HepG2 (cell line): Measurements from ENCODE around the gene SCYGR8. TPM values are rescaled to one million over a fixed set of nuclear protein-coding genes. Genes with fewer than 3 reads are reported as not detected.
A peak's percentile ranks its signal among the peaks of the same experiment; 100 is the strongest.

Source experiments
- FLYWCH1 ChIP-seq: sonication (generic); formaldehyde crosslinking; IDR thresholded peaks from 2 replicates; pipeline ENCODE4 v1.8.1; 2023; ENCODE audit warnings: mild to moderate bottlenecking, missing genetic modification reagents
- FOSL1 ChIP-seq: sonication (generic); formaldehyde crosslinking; IDR thresholded peaks from 2 replicates; pipeline ENCODE4 v1.9.0; 2021; ENCODE audit warnings: missing genetic modification reagents, borderline replicate concordance
- FOXJ3 ChIP-seq: sonication (generic); formaldehyde crosslinking; IDR thresholded peaks from 2 replicates; pipeline ENCODE4 v1.4.0; 2020; ENCODE audit warnings: missing genetic modification reagents, mild to moderate bottlenecking, borderline replicate concordance
- FOXK1 ChIP-seq: sonication (generic); formaldehyde crosslinking; IDR thresholded peaks from 2 replicates; pipeline ENCODE4 v1.4.0; 2020; ENCODE audit warnings: low read depth, missing genetic modification reagents, borderline replicate concordance
- GPN1 ChIP-seq: sonication (generic); formaldehyde crosslinking; IDR thresholded peaks from 2 replicates; pipeline ENCODE4 v1.5.1; 2020; ENCODE audit warnings: missing genetic modification reagents, borderline replicate concordance
- HMGXB4 ChIP-seq, 2 experiments: sonication (generic) in 1 of 2; formaldehyde crosslinking in 1 of 2; IDR thresholded peaks; 2 replicates each; pipeline versions ENCODE4 v1.4.0 to v1.6.1; 2018 to 2020; ENCODE audit warnings: missing genetic modification reagents in 2 of 2, borderline replicate concordance in 1 of 2, low read depth in 1 of 2, mild to moderate bottlenecking in 1 of 2, missing biosample characterization in 1 of 2
- HNF4A ChIP-seq: sonication (generic); formaldehyde crosslinking; IDR thresholded peaks from 2 replicates; pipeline ENCODE4 v1.4.0; 2020; ENCODE audit warnings: missing genetic modification reagents
- KLF9 ChIP-seq: IDR thresholded peaks from 2 replicates; pipeline ENCODE4 v1.6.1; 2016; ENCODE audit warnings: low read depth
- MAFF ChIP-seq: IDR thresholded peaks from 2 replicates; pipeline ENCODE4 v1.6.1; 2011; ENCODE audit warnings: low read depth, low read length, improper control_type of control experiment
- MAFK ChIP-seq, 2 experiments: IDR thresholded peaks in 1 of 2; conservative IDR thresholded peaks in 1 of 2; 2 replicates each; pipeline ENCODE4 v1.6.1; 2011; ENCODE audit warnings: improper control_type of control experiment in 2 of 2, low read length in 2 of 2
- MBD4 ChIP-seq: IDR thresholded peaks from 2 replicates; pipeline ENCODE4 v1.6.1; 2012; ENCODE audit warnings: low read length, inconsistent platforms, borderline replicate concordance
- NFKB2 ChIP-seq: sonication (generic); formaldehyde crosslinking; IDR thresholded peaks from 2 replicates; pipeline ENCODE4 v1.4.0; 2020; ENCODE audit warnings: missing genetic modification reagents, borderline replicate concordance
- PHF20 ChIP-seq: sonication (generic); formaldehyde crosslinking; IDR thresholded peaks from 2 replicates; pipeline ENCODE4 v1.5.0; 2020; ENCODE audit warnings: mild to moderate bottlenecking, missing genetic modification reagents
- SATB2 ChIP-seq: sonication (generic); formaldehyde crosslinking; IDR thresholded peaks from 2 replicates; pipeline ENCODE4 v1.5.0; 2020; ENCODE audit warnings: missing genetic modification reagents
- SIX4 ChIP-seq: sonication (generic); formaldehyde crosslinking; IDR thresholded peaks from 2 replicates; pipeline ENCODE4 v1.4.0; 2020; ENCODE audit warnings: missing genetic modification reagents
- SOX13 ChIP-seq, 3 experiments: fragments of 450-650 bp in 1 of 3; sonication (generic) in 1 of 3; formaldehyde crosslinking in 1 of 3; IDR thresholded peaks in 2 of 3; conservative IDR thresholded peaks in 1 of 3; 2 replicates each; pipeline versions ENCODE4 v1.5.0 to v1.6.1; 2016 to 2020; ENCODE audit warnings: antibody characterized with exemption in 1 of 3, mild to moderate bottlenecking in 1 of 3, missing compliant biosample characterization in 1 of 3, missing genetic modification reagents in 1 of 3, moderate library complexity in 1 of 3
- SOX6 ChIP-seq, 2 experiments: fragments of 450-650 bp in 1 of 2; sonication (generic) in 1 of 2; formaldehyde crosslinking in 1 of 2; IDR thresholded peaks; 2 replicates each; pipeline versions ENCODE4 v1.4.0 to v1.6.1; 2017 to 2020; ENCODE audit warnings: antibody characterized with exemption in 1 of 2, mild to moderate bottlenecking in 1 of 2, missing genetic modification reagents in 1 of 2
- ZNF660 ChIP-seq: sonication (generic); formaldehyde crosslinking; IDR thresholded peaks from 2 replicates; pipeline ENCODE4 v1.5.1; 2020; ENCODE audit warnings: mild to moderate bottlenecking, low read depth, missing genetic modification reagents, borderline replicate concordance
- ZNF670 ChIP-seq: sonication (generic); formaldehyde crosslinking; IDR thresholded peaks from 2 replicates; pipeline ENCODE4 v1.8.0; 2022; ENCODE audit warnings: mild to moderate bottlenecking, missing genetic modification reagents, borderline replicate concordance
- ZNF777 ChIP-seq: sonication (generic); formaldehyde crosslinking; IDR thresholded peaks from 2 replicates; pipeline ENCODE4 v1.4.0; 2020; ENCODE audit warnings: missing genetic modification reagents
- ZNF780A ChIP-seq: sonication (generic); formaldehyde crosslinking; IDR thresholded peaks from 2 replicates; pipeline ENCODE4 v1.8.0; 2022; ENCODE audit warnings: mild to moderate bottlenecking, missing genetic modification reagents, moderate library complexity
- ZNF841 ChIP-seq: sonication (generic); formaldehyde crosslinking; IDR thresholded peaks from 2 replicates; pipeline ENCODE4 v1.8.1; 2023; ENCODE audit warnings: missing genetic modification reagents, borderline replicate concordance
- polyA plus RNA-seq, 8 experiments: library from polyadenylated mRNA; depleted of rRNA in 3 of 8; stranded (reverse) in 7 of 8; unstranded in 1 of 8; fragments of >200 nt; fragmentation: Illumina TruSeq in 4 of 8; extraction: Trizol in 4 of 8; gene quantifications; 2 replicates each; pipeline versions ENCODE4 v1.2.1 to v1.2.3, GENCODE V29; 2011 to 2016; ENCODE audit warnings: low read depth in 4 of 8, missing spikeins in 1 of 8, mixed read lengths in 1 of 8; ENCODE audit not compliant: insufficient read depth in 1 of 8
- total RNA-seq, 5 experiments: library from RNA; depleted of rRNA; stranded (reverse); fragments of >200 nt; fragmentation: Illumina TruSeq; extraction: Trizol; gene quantifications; 2 replicates each; pipeline ENCODE4 v1.2.3, GENCODE V29; 2016; ENCODE audit warnings: low read depth in 1 of 5
- TF ChIP-seq, protein P1 (sequence below): sonication (generic); formaldehyde crosslinking; IDR thresholded peaks from 2 replicates; pipeline ENCODE4 v1.4.0; 2020; ENCODE audit warnings: mild to moderate bottlenecking, missing genetic modification reagents
- TF ChIP-seq, protein P2 (sequence below): sonication (generic); formaldehyde crosslinking; IDR thresholded peaks from 2 replicates; pipeline ENCODE4 v1.4.0; 2020; ENCODE audit warnings: missing genetic modification reagents; ENCODE audit errors: not compliant biosample characterization
- TF ChIP-seq, protein P3 (sequence below): sonication (generic); formaldehyde crosslinking; IDR thresholded peaks from 2 replicates; pipeline ENCODE4 v1.8.1; 2023; ENCODE audit warnings: mild to moderate bottlenecking, missing genetic modification reagents

The SCYGR8 gene
- total and polyA plus RNA-seq, 2 of the 13 experiments (the other 11 are each of a cell fraction or from before 2014, with no cell fraction given): not detected

DNA sequence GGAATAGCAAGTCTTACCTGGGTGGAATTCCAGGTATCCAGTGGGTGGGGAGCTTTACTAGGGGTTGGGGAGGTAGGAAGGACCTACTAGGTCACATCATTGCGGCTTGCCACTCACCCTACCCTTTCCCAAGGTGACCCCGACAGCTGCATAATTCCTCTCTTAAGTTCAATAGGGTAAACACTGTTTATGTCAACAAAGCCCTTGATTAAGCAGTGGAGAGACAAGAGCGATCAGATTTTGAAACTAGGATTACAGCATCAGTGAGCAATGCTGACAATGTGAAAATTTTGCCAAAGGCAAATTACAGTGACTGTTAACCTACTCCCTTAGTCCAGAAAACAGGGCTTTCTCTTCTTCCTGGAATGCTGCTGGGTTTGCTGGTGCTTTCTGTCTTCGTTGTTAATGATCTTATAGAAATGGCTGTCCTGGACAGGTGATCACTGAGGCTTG, 42.4 kb upstream of the SCYGR8 start (continued):
- no peak for TF ChIP-seq SOX13 (IDR thresholded peaks at IDR 0.05)
- 0 out of 4 replicates have a peak, but pooled peaks of 1 of the 2 experiments have one; percentile 14 for TF ChIP-seq SOX13 (CRISPR knock-in tag; conservative IDR thresholded peaks at IDR 0.05 in 1 of 2, IDR thresholded peaks at IDR 0.05 in 1 of 2)
- peak; percentile 87 to 88 for TF ChIP-seq MAFK (conservative IDR thresholded peaks at IDR 0.05 in 1 of 2, IDR thresholded peaks at IDR 0.05 in 1 of 2; ENCODE audit: low read length in 2 of 2)
- TF ChIP-seq SIX4 (CRISPR knock-in tag): no peak
- TF ChIP-seq ZNF777 (CRISPR knock-in tag): no peak
- TF ChIP-seq ZNF670 (CRISPR knock-in tag): no peak
- TF ChIP-seq NFKB2 (CRISPR knock-in tag): no peak
- TF ChIP-seq PHF20 (CRISPR knock-in tag): no peak
- no peak for TF ChIP-seq FOSL1 (CRISPR knock-in tag)
- TF ChIP-seq, protein P1, sequence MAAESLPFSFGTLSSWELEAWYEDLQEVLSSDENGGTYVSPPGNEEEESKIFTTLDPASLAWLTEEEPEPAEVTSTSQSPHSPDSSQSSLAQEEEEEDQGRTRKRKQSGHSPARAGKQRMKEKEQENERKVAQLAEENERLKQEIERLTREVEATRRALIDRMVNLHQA (CRISPR knock-in tag): no peak
- TF ChIP-seq FLYWCH1 (CRISPR knock-in tag): no peak
- TF ChIP-seq HMGXB4 (CRISPR knock-in tag; IDR thresholded peaks at IDR 0.05; ENCODE audit: borderline replicate concordance in 1 of 2, low read depth in 1 of 2): no peak
- TF ChIP-seq SATB2 (CRISPR knock-in tag): no peak
- TF ChIP-seq MAFF: peak; percentile 90
- TF ChIP-seq SOX6 (IDR thresholded peaks at IDR 0.05): no peak
- TF ChIP-seq SOX6 (CRISPR knock-in tag; IDR thresholded peaks at IDR 0.05): peak; percentile 18; the same call in 1 of the 2 replicates
- peak; percentile 54; the same call in 1 of the 2 replicates for TF ChIP-seq FOXK1
- no peak for TF ChIP-seq GPN1
- TF ChIP-seq HNF4A (CRISPR knock-in tag): 0 out of 2 replicates have a peak, but pooled peaks have one; percentile 25
- TF ChIP-seq MBD4: no peak
- TF ChIP-seq, protein P2, sequence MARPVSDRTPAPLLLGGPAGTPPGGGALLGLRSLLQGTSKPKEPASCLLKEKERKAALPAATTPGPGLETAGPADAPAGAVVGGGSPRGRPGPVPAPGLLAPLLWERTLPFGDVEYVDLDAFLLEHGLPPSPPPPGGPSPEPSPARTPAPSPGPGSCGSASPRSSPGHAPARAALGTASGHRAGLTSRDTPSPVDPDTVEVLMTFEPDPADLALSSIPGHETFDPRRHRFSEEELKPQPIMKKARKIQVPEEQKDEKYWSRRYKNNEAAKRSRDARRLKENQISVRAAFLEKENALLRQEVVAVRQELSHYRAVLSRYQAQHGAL (CRISPR knock-in tag): no peak
- no peak for TF ChIP-seq ZNF660 (CRISPR knock-in tag)
- TF ChIP-seq, protein P3, sequence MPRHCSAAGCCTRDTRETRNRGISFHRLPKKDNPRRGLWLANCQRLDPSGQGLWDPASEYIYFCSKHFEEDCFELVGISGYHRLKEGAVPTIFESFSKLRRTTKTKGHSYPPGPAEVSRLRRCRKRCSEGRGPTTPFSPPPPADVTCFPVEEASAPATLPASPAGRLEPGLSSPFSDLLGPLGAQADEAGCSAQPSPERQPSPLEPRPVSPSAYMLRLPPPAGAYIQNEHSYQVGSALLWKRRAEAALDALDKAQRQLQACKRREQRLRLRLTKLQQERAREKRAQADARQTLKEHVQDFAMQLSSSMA (CRISPR knock-in tag): no peak
- TF ChIP-seq ZNF780A (CRISPR knock-in tag): no peak
- no peak for TF ChIP-seq FOXJ3
- no peak for TF ChIP-seq ZNF841 (CRISPR knock-in tag)
- TF ChIP-seq KLF9 (CRISPR knock-in tag): no peak
